Cardiac septum (tissue), 1 donor: ENCODE measurements around the gene RSRC1. TPM values are rescaled to one million over a fixed set of nuclear protein-coding genes. Genes with fewer than 3 reads are reported as not detected.
A peak's percentile ranks its signal among the peaks of the same experiment; 100 is the strongest.
"Not testable (repeated sequence)": the region's sequence is repeated elsewhere in the genome, so short reads cannot be mapped to it uniquely, and the experiment has no call there.

Source experiments
- DNase-seq: peaks from one replicate; pipeline ENCODE4 v3.0.0-alpha.2; 2020; ENCODE audit warnings: low spot score
- intact Hi-C: fragments of 100-400 bp; cut with DNase I; formaldehyde crosslinking; loops from one replicate; pipeline ENCODE4 v1.14.0; 2022
- long read RNA-seq: library from polyadenylated mRNA; unstranded; transcript quantifications from one replicate; pipeline ENCODE4 v2.0.0, GENCODE V29; 2021
- total RNA-seq: library from RNA; stranded (reverse); fragmentation: NEBNext Ultra II Directional; extraction: Animal tissue kit (Norgen Biotek cat#: 25700); gene quantifications from one replicate; pipeline ENCODE4 v1.2.1, GENCODE V29; 2021
- donor health status: DM: no; HTN: no; CAD: no.

RSRC1 gene, protein sequence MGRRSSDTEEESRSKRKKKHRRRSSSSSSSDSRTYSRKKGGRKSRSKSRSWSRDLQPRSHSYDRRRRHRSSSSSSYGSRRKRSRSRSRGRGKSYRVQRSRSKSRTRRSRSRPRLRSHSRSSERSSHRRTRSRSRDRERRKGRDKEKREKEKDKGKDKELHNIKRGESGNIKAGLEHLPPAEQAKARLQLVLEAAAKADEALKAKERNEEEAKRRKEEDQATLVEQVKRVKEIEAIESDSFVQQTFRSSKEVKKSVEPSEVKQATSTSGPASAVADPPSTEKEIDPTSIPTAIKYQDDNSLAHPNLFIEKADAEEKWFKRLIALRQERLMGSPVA
- total RNA-seq, result 21.4 TPM
- long read RNA-seq, transcript RSRC1-215 (10 exons, 1,738 nt), result major isoform, 7 of 14 reads
- long read RNA-seq, partial matches to known transcripts, result 2 of 14 reads
- long read RNA-seq, other reads (novel, unspliced or antisense), result 1 of 14 reads

DNA sequence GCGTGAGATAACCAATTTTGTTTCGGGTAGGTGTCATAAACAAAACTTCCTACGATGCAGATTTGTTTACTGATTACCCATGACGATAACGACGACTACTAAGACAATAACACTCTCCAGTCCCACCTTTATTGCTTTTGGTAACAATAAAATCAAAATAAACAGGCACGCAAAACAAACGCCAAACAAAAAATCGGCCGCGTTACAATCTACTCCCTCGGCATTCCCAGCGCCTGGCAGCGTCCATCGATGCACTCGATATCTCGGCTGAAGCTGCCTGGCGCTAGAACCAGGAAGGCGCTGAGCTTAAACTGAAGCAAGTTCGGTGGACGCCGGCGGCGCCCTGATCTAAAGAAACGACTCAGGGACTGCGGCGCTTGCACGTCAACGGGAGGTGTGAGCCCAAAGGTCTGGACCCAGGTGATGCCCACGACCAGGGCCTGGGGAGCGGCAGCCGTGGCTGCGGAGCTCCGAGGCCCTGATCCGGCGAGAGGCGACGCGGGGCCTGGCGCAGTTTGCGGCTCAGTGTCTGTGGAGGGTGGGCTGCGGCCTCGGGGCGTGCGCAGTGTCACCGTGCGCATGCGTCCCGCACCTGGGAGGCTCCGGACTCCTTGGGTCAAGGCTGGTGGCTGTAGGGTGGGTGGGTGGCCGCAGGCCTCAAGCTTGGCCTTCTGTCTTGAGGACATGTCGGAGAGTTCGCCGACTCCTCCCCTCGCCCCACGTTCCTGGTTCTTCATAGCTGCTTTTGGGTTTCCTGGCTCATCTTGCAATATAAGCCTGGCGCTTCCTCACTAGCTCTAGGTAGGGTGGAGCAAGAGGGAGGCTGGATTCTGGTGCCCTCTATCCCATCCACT is at the start of gene RSRC1:
RSRC1 (plus strand) TSS at position 286 of the 854 bp plus-strand sequence. CDS start 12,016 bp downstream, outside the sequence.
- intact Hi-C loops, result loop anchor here (10.0 kb wide), 2 partner anchors 325 to 695 kb away; partner anchors contain the start of gene MFSD1
- peak; percentile 94 for DNase-seq

DNA sequence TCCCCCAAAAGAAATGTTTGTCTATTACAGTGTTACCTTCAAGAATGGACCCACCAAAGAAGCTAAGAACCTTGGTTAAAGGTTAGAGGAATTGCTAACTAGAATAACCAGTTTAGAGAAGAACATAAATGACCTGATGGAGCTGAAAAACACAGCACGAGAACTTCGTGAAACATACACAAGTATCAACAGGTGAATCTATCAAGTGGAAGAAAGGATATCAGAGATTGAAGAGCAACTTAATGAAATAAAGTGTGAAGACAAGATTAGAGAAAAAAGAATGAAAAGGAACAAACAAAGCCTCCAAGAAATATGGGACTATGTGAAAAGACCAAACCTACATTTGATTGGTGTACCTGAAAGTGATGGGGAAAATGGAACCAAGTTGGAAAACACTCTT is 44.3 kb upstream of the RSRC1 start:
- DNase-seq, intact Hi-C loops: not testable (repeated sequence)

DNA sequence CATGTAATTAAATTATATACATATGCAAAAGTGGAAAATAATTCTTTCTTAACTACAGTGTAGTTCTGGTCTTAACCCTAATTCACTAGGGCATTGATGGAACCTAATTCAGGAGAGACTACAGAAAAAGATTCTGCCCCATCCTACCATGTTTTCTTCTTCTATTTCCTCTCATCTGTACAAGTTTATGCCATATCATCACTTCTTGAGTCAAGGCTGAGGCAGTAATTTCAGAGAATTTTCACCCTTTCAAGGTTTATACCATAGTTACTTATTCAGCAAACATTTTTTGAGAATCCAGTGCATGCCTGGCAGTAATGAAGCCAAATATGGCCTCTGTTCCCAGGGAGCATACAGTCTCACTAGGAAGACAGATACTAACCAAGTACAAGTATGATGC is 37.1 kb upstream of the RSRC1 start:
- intact Hi-C loops, result no loop called here
- no peak for DNase-seq

DNA sequence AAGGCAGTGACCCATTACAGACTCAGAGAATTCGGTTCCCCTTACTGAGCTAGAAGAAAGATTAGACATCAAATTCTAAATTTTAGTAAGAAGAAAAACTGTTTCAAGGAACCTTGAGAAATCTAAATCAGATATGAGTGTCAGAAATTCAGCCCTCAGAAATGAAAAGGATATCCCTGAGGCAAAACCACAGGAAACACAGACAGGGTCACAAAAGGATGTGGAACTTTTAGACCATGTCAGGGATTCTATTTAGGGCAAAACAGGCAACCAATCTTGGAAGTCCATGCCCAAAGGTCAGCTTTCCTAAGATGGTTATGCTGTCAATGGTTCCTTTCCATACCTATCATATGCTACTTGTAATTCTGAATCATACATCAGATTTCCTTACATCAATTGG is 35.3 kb upstream of the RSRC1 start:
- DNase-seq, result no peak
- intact Hi-C loops, result no loop called here

DNA sequence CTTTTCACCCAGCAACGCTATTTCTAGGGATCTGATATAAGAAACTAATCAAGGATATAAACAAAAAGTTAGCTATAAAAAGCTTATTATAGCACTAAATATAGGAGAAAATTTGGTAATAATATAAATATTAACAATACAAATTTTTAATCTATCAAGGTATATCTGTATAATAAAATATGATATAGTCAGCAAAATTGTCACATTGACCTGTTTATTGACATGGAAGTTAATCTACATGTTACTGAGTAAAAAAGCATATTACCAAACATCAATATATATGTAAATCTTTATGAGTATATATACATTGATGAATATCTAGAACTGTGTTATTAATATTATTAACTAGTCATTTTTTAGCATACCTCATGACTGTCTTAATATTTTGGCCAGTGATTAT is 30.3 kb upstream of the RSRC1 start:
- intact Hi-C loops, result no loop called here
- no peak for DNase-seq

DNA sequence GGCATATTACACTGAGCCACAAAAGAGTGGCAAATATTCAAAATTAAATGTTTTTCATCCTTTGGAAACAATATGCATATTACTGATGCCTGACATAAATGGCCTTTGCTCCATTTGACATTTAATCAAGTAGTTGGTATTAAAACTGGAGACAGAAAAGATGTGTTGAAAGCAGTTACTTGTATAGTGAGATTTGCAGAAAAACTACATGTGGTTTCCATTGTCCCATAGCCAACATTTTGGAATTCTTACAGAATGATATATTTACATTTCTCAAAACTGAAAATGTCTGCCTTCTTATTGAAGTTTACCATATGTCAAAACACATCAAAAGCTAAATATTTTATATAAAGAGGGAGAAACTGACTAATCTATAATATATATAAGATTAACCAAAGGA is 25.2 kb upstream of the RSRC1 start:
- DNase-seq, result no peak

DNA sequence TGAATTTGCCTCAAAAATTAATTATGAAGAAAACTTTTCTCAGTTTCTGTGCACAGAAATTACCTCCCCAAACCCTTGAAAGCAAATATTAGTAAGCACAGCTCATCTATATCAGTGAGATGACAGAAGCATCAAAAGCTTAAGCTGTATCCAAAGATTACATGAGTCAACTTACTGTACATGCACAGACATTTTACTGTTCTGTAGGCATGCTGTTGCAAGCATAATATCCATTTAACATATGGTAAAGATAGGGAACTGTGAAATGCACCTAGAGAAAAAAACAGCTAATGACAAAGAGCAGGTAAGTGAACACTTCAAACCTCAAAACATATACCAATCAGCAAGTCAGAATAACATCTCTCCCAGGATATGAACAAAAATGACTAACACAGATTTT is 24.5 kb upstream of the RSRC1 start:
- DNase-seq, result no peak
- intact Hi-C loops, result no loop called here

More for the DNA sequence above, 25.2 kb upstream of the RSRC1 start:
- intact Hi-C loops, result no loop called here

DNA sequence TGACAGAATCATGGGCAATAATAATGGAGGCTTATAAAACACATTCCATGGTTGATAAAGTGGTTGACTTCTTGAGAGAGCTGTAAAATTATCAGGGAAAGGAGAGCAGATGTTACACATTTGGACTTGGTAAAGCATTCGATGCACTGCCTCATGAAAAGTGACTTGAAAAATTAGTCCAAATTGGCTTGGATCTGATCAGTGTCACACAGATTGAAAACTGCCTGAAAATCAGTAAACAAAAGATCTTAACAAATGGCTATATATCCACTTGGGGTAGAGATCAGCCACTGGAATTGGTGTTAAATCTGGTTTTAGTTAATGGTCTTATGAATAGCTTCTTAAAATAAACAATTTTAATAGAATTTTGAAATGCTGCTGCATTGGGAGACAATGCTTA is 24.0 kb upstream of the RSRC1 start:
- intact Hi-C loops, result no loop called here
- no peak for DNase-seq

DNA sequence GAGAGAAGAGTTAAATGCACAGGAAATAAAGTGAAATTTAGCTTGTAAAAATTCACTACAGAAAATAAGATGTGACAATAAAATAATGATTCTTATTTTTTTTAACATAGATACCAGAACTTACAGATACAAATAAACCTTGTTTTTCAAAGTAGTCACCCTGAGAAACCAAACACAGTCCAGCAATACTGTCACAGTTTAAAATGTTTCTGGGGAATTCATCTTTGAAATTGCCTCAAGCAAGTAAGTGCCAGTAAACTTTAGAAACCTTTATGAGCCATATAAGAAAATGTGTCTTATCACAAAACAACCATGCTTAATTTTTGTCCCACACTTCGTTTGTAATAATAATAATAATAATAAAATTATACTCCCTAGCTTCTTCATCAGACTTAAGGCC is 23.5 kb upstream of the RSRC1 start:
- intact Hi-C loops, result no loop called here
- no peak for DNase-seq

DNA sequence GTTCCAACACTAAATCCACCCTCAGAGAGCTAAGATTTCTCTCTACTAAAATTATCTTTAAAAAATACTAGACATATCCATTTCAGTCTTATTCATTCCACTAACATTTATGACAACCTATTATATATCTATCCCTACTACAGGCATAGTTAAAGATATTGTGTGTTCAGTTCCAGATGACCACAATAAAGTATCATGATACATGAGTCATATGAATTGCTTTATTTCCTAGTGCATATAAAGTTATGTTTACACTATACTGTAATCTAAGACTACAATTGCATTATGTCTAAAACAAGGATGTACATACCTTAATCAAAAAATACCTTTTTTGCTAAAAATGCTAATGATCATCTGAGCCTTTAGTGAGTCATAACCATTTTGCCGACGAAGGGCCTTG is 23.1 kb upstream of the RSRC1 start:
- no peak for DNase-seq
- intact Hi-C loops, result no loop called here

DNA sequence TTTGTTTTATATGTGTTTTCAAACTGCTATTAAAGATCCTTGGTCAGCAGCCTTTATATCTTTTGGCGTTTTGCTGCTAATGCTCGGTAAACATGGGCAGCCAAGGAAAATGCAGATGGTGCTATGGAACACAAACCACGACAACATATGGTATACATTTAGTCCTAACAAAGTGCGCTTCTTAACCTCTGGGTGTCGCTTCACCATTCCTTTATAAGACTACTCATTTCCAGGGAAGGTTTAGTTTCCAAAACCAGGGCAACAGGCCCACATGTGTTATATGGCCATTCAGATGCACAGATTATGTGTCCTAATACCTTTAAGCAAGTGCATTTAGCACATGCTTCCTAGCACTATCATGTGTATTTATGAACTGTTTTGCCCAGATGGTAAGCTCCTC is 18.4 kb upstream of the RSRC1 start:
- intact Hi-C loops, result no loop called here
- DNase-seq, result no peak

DNA sequence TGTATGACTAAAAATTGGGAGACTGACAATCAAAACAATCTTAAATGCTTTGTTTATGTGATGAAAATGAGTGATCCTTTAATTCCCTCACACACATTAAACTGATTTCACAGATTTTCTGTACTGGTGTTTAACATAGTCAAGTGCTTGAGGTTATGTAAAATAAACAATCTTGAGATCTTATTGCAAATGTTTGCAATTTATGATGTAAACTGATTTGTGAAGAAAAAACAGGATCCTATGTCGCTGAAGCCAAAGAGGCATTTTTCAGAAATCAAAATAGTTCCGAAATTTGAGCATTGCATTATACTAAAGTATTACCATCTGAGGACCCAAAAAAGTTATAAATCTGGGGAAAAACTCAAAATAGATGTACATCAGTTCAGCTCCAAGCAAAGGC is 16.4 kb upstream of the RSRC1 start:
- intact Hi-C loops, result no loop called here
- no peak for DNase-seq

DNA sequence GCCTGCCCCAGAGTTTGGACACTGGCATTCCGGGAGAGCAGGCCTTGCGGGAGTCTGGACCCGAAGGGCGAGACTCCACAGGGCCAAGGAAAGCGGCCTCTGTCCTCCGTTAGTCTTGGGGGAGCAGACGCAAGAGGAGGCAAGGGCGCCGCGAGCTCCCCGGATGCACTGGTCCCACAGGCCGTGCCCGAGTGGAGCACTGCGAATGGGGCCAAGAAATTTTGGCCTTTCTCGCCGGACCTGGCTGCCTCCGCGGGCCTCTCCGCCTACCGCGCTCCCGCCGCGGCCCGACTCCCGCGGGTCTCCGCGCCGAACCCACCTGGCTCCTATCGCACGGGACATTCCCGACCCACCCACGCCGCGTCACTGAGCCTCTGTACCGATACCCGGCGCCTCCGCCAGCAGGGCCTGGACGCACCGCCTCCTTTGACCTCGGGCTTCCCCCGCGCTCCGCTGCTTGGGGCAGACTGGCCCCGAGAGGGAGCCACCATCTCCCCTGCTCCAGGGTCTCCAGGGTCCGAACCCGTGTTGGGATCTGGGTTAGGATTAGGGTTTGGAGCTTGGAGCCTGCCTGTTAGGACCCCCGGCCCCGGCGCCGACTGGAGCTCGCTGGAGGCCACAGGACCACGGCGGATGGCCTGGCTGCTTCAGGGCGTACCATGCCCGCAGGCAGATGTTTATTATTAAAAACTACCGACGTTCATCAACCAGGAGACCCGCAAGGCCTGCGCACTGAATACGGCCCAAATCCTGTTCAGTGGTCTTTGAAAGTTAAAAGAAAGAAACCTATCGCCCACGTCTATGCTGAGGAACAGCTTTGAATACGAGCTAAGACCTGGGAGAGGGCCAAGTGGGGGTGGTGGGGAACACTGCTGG is 15.4 kb upstream of the RSRC1 start:
- no peak for DNase-seq
- intact Hi-C loops, result no loop called here

DNA sequence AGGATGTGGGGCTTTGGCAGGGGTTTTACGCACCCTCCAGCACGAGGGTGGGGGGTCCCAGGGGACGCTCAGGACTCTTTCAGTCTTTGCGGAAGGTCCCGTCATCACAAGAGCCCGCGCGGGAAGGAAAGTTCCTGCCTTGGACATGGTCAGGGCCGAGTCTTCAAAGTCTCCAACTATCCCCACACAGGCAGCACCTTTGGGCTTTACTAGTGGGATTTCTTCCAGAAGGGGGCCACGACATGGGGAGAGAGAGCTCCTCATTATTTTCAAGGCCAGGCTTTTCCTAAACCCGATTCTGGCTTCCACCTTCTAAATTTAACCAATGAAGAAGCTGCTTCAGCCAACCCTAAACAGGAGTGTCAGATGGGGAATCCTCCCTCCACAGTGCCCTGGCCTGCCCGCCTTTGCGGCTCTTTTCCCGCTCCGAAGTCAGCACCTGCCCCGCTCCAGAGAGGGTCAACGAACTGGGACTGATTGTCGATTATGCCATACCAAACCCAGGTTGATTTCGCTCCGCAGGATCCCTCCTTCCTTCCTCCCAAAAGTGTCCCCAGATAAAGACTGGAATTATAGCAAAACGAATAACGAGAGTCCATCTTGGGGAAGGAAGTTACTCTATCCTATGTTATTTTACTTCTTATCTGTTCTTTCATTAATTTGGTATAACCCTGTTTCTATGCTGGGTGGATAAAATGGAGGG is 14.6 kb upstream of the RSRC1 start:
- intact Hi-C loops, result no loop called here
- DNase-seq, result no peak

DNA sequence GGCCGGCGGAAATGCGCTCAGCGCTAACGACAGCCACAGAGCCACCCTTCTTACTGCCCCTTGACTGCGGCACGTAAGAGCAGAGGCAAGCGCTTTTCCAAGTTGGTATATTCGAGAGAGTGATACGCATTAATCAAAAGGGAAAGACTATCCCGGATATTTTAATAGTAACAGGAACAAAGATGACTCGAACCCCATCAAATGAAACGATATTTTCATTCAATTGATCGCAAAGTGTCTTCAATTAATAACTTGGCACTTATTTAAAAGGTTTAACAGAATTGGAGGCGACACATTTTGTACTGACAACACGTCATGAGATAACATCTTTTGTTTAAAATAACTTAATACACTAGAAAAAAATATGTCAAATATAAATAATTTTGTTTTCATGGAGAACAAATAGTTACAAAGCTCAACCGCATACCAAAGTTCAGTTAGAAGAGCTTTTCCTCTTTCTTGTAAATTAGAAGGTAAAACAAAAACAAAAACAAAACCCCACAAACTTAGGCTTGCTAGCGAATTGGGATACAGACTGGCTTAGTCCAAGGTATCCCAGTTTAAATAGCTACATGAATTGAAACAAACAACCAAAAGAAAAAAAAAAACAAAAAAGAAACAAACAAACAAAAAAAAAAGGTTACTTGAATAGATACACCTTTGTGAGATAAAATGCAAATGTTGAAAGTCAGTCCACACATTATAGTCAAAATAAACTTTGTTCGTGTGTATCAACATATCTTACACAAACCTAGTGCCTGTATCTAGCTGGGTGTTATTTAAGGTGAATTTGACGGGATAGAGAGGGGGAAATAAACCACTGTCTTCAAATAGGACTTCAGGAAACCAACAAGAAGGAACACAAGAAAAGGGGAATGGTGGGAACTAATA is 13.8 kb upstream of the RSRC1 start:
- DNase-seq, result no peak
- intact Hi-C loops, result no loop called here

DNA sequence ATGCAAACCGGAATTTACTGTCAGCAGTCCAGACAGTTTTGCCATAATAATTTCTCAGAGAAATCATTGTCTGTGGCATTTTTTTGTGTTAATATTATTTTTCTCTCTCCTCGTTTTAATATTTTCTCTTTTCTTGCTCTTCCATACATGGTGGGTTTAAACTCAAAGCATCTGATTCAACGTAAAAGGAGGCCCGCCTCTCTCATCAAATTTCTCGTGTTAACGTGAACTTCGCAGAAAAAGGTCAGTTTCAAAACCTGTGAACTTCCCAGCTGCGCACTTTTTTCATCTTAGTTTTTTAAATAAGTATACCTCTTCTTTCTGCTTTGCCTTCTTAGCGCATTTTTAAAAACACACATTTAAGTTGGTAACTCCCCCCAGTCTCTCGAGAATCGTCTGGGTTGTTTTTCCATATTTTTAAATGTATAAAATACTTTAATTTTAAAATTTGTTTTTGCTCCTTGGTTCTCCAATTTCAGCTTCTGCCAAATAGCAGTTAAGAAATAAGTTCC is 12.8 kb upstream of the RSRC1 start:
- no peak for DNase-seq
- intact Hi-C loops, result no loop called here

DNA sequence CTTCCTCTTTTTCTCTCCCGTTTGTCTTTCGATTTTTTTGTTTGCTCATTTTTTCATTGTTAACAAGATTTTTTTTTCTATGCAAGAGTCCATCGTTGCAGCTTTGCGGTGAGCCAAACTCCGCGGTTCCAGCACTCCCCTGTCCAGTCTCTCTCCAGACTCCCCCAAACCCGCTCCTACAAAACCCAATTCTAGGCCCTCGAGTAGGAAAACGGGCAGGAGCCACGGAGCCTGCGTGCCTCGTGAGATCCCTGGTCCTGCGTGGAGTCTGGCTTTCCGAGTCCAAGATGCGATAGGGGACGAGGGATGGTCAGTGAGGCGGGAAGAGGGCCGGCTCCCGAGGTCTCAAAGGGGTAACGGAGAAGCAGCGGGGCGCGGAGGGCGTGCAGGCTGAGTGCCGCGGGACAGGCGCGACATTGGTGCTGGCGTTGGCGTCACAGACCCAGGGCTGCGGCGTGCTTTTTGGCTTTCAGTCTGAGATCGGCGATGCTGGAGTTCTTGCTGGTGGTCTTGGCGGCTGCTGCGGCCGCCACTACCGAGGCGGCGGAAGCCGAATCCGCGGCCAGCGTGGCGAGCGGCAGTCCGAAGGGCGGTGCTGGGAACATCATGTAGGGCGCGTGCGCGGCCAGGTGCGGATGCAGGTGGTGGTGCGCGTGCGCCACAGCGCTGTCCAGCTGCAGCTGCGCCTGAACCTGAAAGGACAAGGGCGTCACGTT is 12.1 kb upstream of the RSRC1 start:
- intact Hi-C loops, result no loop called here
- peak; percentile 87 for DNase-seq

DNA sequence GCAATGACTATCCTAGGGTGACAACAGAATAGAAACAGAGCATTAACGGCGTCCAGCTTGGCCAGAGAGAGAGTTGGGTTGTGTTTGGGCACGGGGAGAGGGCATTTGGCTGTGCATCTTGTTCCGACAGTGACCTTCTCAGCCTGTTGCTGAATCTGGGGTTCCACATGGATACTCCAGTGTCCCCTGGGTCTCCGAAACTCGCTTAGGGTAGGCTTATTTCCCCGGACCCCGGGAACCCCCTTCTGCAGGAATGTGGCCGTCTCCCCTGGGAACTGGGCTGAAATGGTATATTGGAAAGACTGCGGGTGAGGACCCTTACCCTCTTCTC is 11.6 kb upstream of the RSRC1 start:
- intact Hi-C loops, result no loop called here
- DNase-seq, result no peak
